K562 (cell line): ENCODE results near the gene SFXN5.

Experiments used
- CBX1 ChIP-seq: sonication (generic); IDR thresholded peaks from 2 replicates; pipeline ENCODE4 v1.6.1; 2016; ENCODE audit warnings: antibody characterized with exemption, low read depth, mild to moderate bottlenecking
- CHD4 ChIP-seq: fragments of 200-600 bp; sonication (generic); IDR thresholded peaks from 3 replicates; pipeline ENCODE4 v1.6.1; 2012; ENCODE audit warnings: low read depth, mild to moderate bottlenecking, mixed read lengths, low read length, inconsistent platforms; ENCODE audit not compliant: insufficient read depth, insufficient replicate concordance, poor library complexity, severe bottlenecking
- CTCF ChIP-seq, 3 experiments: IDR thresholded peaks in 2 of 3; conservative IDR thresholded peaks in 1 of 3; 2 replicates each; pipeline ENCODE4 v1.5.1; 2011 to 2012; ENCODE audit warnings: low read length in 3 of 3, mild to moderate bottlenecking in 3 of 3, control low read depth in 2 of 3, improper control_type of control experiment in 1 of 3, inconsistent platforms in 1 of 3, low read depth in 1 of 3, mixed read lengths in 1 of 3, moderate library complexity in 1 of 3; ENCODE audit not compliant: insufficient read depth in 2 of 3
- ESRRA ChIP-seq: fragments of 450-650 bp; IDR thresholded peaks from 2 replicates; pipeline ENCODE4 v1.6.1; 2014; ENCODE audit warnings: low read depth, mild to moderate bottlenecking, moderate library complexity, borderline replicate concordance
- HMGXB4 ChIP-seq: sonication (generic); formaldehyde crosslinking; IDR thresholded peaks from 2 replicates; pipeline ENCODE4 v1.8.1; 2023; ENCODE audit warnings: mild to moderate bottlenecking, missing genetic modification reagents
- MAX ChIP-seq: sonication (generic); formaldehyde crosslinking; IDR thresholded peaks from 2 replicates; pipeline ENCODE4 v1.9.0; 2022; ENCODE audit warnings: mild to moderate bottlenecking, missing genetic modification reagents
- RBM14 ChIP-seq: fragments of 200-400 bp; formaldehyde crosslinking; IDR thresholded peaks from 2 replicates; pipeline ENCODE4 v1.6.1; 2018; ENCODE audit warnings: low read depth, mild to moderate bottlenecking, low read length, moderate library complexity, borderline replicate concordance; ENCODE audit not compliant: insufficient read depth
- RBM34 ChIP-seq: fragments of 200-400 bp; formaldehyde crosslinking; IDR thresholded peaks from 2 replicates; pipeline ENCODE4 v1.6.1; 2018; ENCODE audit warnings: low read length, borderline replicate concordance; ENCODE audit not compliant: insufficient read depth
- SMARCC2 ChIP-seq: fragments of 450-650 bp; IDR thresholded peaks from 2 replicates; pipeline ENCODE4 v1.6.1; 2017; ENCODE audit warnings: antibody characterized with exemption, moderate library complexity, mild to moderate bottlenecking, low read depth
- TRIM24 ChIP-seq, 2 experiments: fragments of 450-650 bp; IDR thresholded peaks; 2 replicates each; pipeline ENCODE4 v1.6.1; 2016

GRCh38 chr2:73087311-73087710 lies 15.8 kb upstream of the SFXN5 start:
- TF ChIP-seq CHD4 (no peak), RBM34 (no peak), CTCF (IDR thresholded peaks at IDR 0.05 in 2 of 3, conservative IDR thresholded peaks at IDR 0.05 in 1 of 3; ENCODE audit: insufficient read depth in 2 of 3, low read depth in 1 of 3, low read length in 3 of 3) (no peak), TRIM24 (IDR thresholded peaks at IDR 0.05) (no peak), SMARCC2 (no peak), CBX1 (no peak), RBM14 (no peak), MAX (CRISPR knock-in tag) (no peak), HMGXB4 (CRISPR knock-in tag) (no peak), ESRRA (no peak)
